ENCODE measurements around the gene AGAP1.

AGAP1 gene

GRCh38 chr2:235612181-235612950 is 118.5 kb downstream of the AGAP1 start:
- DNase-seq, result peak; percentile 13

GRCh38 chr2:235613649-235614048 is 119.8 kb downstream of the AGAP1 start:
- peak; percentile 65 for DNase-seq

GRCh38 chr2:235614176-235614860 is 120.5 kb downstream of the AGAP1 start:
- no peak for DNase-seq

- no peak for DNase-seq
Measured at GRCh38 chr2:235614900-235615712, 121.3 kb downstream of the AGAP1 start.

- no peak for DNase-seq
Measured at GRCh38 chr2:235616885-235617284, 123.0 kb downstream of the AGAP1 start.

GRCh38 chr2:235618039-235618438 is 124.2 kb downstream of the AGAP1 start:
- no peak for DNase-seq

- DNase-seq, result no peak
Measured at GRCh38 chr2:235619544-235619943, 125.7 kb downstream of the AGAP1 start.

GRCh38 chr2:235621736-235622135 is 127.9 kb downstream of the AGAP1 start:
- no peak for DNase-seq

- DNase-seq, result no peak
Measured at GRCh38 chr2:235623111-235623510, 129.3 kb downstream of the AGAP1 start.

GRCh38 chr2:235623752-235624151 is 129.9 kb downstream of the AGAP1 start:
- DNase-seq, result no peak

- no peak for DNase-seq
Measured at GRCh38 chr2:235626658-235627057, 132.8 kb downstream of the AGAP1 start.

- DNase-seq, result no peak
Measured at GRCh38 chr2:235627682-235628081, 133.8 kb downstream of the AGAP1 start.

GRCh38 chr2:235630718-235631296 is 137.0 kb downstream of the AGAP1 start:
- no peak for DNase-seq

GRCh38 chr2:235634435-235635158 is 140.8 kb downstream of the AGAP1 start:
- no peak for DNase-seq

GRCh38 chr2:235636546-235636945 is 142.7 kb downstream of the AGAP1 start:
- DNase-seq, result no peak

GRCh38 chr2:235637896-235638295 is 144.1 kb downstream of the AGAP1 start:
- DNase-seq, result no peak

GRCh38 chr2:235638541-235639427 is 144.9 kb downstream of the AGAP1 start:
- DNase-seq, result no peak

GRCh38 chr2:235639428-235639773 is 145.6 kb downstream of the AGAP1 start:
- DNase-seq, result no peak

GRCh38 chr2:235639885-235640284 is 146.0 kb downstream of the AGAP1 start:
- no peak for DNase-seq

- peak; percentile 40 for DNase-seq
Measured at GRCh38 chr2:235640377-235640776, 146.5 kb downstream of the AGAP1 start.

GRCh38 chr2:235640926-235641723 is 147.3 kb downstream of the AGAP1 start:
- DNase-seq, result no peak
